BJ (cell line): ENCODE measurements around the gene C19orf81. TPM values are rescaled to one million over a fixed set of nuclear protein-coding genes. Genes with fewer than 3 reads are reported as not detected.

Experiments used
- CTCF ChIA-PET: fragments of 350-600 bp; formaldehyde crosslinking; extraction: SDS; loops from one replicate; lab custom pipeline; 2021; ENCODE audit warnings: antibody characterized with exemption, inconsistent platforms; lab: Yijun Ruan, JAX
- POLR2A ChIA-PET: fragments of 300-600 bp; sonication (Branson Sonifier 250); formaldehyde crosslinking; extraction: SDS; loops from one replicate; lab custom pipeline; 2021; ENCODE audit warnings: antibody characterized with exemption; lab: Charles Lee
- DNase-seq: peaks from one replicate; pipeline ENCODE4 v3.0.0-alpha.2; 2011; ENCODE audit warnings: low read depth
- H3K27me3 ChIP-seq: 2 replicates; pipeline ENCODE4 v1.6.0; 2011; ENCODE audit warnings: low read length; ENCODE audit not compliant: control insufficient read depth, insufficient read depth
- H3K36me3 ChIP-seq: 2 replicates; pipeline ENCODE4 v1.5.1; 2011; ENCODE audit warnings: low read length; ENCODE audit not compliant: control insufficient read depth, insufficient read depth
- H3K4me3 ChIP-seq: 2 replicates; pipeline ENCODE4 v1.5.1; 2011; ENCODE audit warnings: low read depth, mild to moderate bottlenecking, control low read depth, low read length
- CTCF ChIP-seq: IDR thresholded peaks from 2 replicates; pipeline ENCODE4 v1.5.1; 2011; ENCODE audit warnings: low read depth, mild to moderate bottlenecking, control low read depth, inconsistent platforms, low read length, moderate library complexity; ENCODE audit not compliant: insufficient read depth
- polyA plus RNA-seq: library from polyadenylated mRNA; depleted of rRNA; stranded (reverse); fragments of >200 nt; gene quantifications from 2 replicates; pipeline ENCODE4 v1.2.3, GENCODE V29; 2011

Gene C19orf81
- polyA plus RNA-seq, 1 experiment, result 0.47 TPM

DNA sequence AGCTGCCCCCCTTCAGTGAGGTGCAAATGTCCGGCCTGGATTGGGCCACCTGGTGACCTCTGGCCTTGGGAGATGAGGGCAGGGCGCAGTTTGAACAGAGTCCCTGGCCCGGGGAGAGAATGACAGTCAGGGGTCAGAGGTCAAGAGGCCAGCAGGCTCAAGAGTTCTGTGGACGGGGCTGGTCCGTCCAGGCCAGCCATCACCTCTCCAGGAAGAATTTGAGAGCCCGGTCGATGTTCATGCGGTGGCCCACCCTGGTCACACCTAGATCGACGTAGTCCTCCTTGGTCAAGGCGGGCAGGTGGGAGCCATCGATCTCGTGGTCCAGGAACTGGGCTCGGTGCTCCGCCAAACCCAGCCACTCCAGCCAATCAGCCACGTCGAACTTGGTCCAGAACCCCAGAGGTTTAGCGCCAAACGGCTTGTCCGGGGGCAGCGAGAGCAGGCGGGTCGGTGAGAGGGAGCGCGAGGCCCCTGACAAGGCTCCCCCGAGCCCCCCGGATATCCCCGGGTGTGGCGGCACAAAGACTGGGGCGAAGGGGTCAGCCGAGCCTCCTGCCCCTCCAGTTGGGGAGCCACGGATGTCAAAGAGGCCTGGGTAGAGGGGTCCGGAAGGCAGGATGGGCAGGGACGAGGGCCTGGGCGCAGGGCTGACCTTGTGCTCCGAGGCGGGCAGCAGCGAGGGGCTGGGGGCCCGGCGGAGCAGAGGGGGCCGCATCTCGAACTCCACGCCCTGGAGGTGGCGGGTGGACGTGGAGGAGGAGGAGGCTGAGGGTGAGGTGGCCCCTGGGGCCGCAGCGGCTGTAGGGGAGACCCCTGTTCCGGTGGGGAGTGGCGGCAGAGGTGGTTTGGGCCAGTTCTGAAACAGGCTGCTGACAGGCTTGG, 12.8 kb downstream of the C19orf81 start:
- TF ChIP-seq CTCF, result no peak
- Histone ChIP-seq H3K4me3 (no peak overlapping the region), H3K36me3 (no peaks in the 10 kb centered on the region), H3K27me3 (peaks cover 9% of the 10 kb centered on the region)
- ChIA-PET POLR2A (no interaction called here), CTCF (no interaction called here)
- no peak for DNase-seq

GRCh38 chr19:50662651-50663481, 13.6 kb downstream of the C19orf81 start:
- POLR2A ChIA-PET, result no interaction called here
- CTCF ChIA-PET, result no interaction called here
- no peak for DNase-seq
- no peak overlapping the region for H3K4me3 ChIP-seq
- H3K27me3 ChIP-seq, result peaks cover 12% of the 10 kb centered on the region
- no peaks in the 10 kb centered on the region for H3K36me3 ChIP-seq
- no peak for TF ChIP-seq CTCF

DNA sequence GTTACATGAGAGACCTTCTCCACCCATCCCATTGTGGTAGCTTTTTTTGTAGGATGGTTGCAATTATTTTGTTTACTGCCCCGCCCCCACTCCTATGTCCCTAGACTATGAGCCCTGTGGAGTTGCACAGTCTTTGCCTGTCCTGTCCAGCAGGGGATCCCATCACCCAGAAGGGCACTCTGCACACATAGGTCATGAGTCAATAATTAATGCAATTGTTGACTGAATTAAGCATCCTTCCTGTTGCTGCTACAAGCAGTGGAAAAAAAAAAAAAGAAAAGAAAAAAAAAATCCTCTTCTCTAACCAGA, 14.2 kb downstream of the C19orf81 start:
- Histone ChIP-seq H3K27me3 (peaks cover 12% of the 10 kb centered on the region), H3K4me3 (no peak overlapping the region), H3K36me3 (no peaks in the 10 kb centered on the region)
- peak; percentile 18; the same call in 1 of the 2 replicates for TF ChIP-seq CTCF
- CTCF ChIA-PET, result no interaction called here
- DNase-seq, result no peak
- POLR2A ChIA-PET, result interaction anchor here (0.6 kb wide), 1 partner anchor 59 kb away, joined by 10 read pairs; no protein-coding TSS in a partner anchor

DNA sequence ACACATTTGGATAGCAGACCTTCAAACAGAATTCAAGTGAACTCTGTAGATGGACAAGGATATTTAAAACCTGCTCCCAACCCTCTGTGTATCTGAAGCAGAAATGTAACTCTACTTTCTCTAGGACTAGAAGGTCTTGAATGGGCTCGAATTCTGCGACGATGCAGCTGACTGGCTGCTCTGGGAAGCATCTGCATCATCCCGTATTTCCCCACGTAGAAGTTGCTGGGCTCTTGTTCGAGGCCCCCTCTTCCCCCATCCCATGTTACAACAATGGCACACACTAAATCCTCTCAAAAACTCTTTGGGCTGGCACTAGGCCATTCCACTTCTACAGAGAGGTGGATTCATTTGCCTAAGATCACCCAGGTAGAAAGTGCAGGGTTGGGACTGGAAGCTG, 15.0 kb downstream of the C19orf81 start:
- H3K36me3 ChIP-seq, result no peaks in the 10 kb centered on the region
- no peak for TF ChIP-seq CTCF
- DNase-seq, result no peak
- H3K4me3 ChIP-seq, result no peak overlapping the region
- peaks cover 13% of the 10 kb centered on the region for H3K27me3 ChIP-seq
- POLR2A ChIA-PET, result interaction anchor here (0.6 kb wide), 1 partner anchor 59 kb away, joined by 10 read pairs; no protein-coding TSS in a partner anchor
- CTCF ChIA-PET, result no interaction called here
